Ramos (cell line): ENCODE results near the gene DCAF8.
"Not testable (repeated sequence)": the region's sequence is repeated elsewhere in the genome, so short reads cannot be mapped to it uniquely, and the experiment has no call there.

Experiments
- in situ Hi-C: fragments of 300-500 bp; cut with MboI; formaldehyde crosslinking; loops from one replicate; pipeline ENCODE4 v1.14.3; 2022; ENCODE audit warnings: low sequenced_read_pairs; ENCODE audit not compliant: unreplicated experiment

The DCAF8 gene

DNA sequence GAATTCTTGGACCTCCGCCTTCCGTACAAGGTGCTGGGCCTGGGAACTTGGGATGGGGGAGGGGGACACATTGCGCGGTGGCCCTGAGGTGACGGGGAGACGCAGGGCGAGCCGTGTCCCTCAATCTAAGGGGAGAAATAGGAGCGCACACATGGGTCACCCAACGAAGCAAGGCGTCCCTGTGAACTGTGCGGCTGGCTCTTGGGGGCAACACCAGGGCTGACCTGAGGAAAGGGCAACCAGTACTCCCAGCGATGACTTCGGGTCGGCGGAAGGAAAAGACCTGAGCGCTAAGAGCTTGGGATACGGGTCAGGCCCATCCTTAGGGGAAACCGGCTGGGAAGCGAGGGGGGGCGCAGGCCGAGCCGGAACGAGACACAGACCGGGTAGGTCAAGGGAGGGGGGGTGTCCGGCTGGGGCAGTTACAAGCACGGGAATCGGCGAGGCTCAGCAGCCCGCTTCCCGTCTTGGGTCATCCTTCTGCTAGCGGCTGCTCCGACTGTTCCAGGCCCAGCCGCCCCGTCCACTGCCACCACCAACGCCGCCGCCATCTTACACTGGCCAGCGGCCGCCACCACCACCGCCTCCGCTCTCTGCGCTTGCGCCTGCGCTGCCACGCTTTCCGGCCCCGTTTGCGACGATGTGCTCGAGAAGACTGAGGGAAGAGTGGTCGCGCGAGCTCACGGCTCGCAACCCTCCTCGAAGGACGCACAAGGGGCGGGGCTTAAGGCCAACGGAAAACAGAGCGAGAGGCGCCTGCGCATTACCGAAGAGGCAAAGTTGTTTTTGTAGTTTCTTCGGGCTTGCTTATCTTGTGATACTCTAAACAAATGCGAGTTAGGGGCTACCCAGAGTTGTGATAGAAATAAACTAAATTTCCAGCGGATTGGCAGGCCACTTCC is at the start of gene DCAF8:
Gene DCAF8 (minus strand): TSS at position 657 of the 902 bp plus-strand sequence. CDS start 18,541 bp downstream, outside the sequence.
- in situ Hi-C loops, result no loop called here

DNA sequence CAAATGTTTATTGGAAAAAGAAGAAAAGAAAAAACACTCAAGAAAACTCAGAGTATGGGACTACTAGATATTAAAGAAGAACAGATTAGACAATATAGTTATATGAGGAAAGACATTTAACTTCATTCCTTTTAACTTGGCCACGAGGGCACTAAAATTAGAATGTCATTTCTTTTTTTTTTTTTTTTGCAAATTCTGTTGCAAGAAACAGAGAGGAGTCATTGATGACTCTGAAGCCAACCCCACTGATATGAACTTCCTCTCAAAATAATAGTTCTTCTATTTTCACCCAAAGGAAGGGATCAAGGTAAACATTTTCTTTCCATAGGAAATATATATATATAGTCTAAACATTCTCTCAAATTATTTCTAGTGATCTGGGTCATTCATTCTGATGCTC is 47.2 kb upstream of the DCAF8 start:
- in situ Hi-C loops, result no loop called here

- in situ Hi-C loops, result no loop called here
Measured at GRCh38 chr1:160309185-160309557, 46.8 kb upstream of the DCAF8 start.

GRCh38 chr1:160308451-160309184 is 46.3 kb upstream of the DCAF8 start:
- in situ Hi-C loops, result no loop called here

GRCh38 chr1:160307118-160307791 is 44.9 kb upstream of the DCAF8 start:
- in situ Hi-C loops, result no loop called here

DNA sequence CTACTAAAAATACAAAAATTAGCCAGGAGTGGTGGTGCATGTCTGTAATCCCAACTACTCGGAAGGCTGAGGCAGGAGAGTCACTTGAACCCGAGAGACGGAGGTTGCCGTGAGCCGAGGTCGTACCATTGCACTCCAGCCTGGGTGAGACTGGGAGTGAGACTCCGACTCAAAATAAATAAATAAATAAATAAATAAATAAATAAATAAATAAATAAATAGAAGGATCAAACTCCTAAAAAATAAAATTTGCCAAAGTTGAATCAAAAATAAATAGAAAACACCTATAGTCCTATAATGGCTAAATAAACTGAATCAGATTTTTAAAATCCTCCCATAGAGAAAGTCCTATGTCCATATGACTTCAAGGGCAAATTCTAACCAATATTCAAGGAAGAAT is 37.8 kb upstream of the DCAF8 start:
- in situ Hi-C loops, result no loop called here

DNA sequence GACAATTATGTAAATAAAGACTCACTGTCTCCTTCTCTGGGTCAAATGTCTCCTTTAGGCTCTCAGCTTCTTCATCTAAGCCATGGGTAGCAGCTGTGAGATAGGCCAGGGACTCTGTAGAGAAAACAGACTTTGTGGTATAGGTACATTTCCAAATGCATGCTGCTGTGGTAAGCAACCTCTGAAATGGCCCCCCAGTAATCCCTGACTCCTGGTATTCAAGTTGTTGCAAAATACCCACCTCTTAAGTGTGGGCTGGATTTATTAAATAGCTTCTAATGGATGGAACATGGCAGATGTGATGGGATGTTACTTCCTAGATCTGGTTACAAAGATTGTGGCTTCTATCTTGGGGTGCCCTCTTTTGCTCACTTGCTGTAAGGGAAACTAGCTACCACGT is 33.7 kb upstream of the DCAF8 start:
- in situ Hi-C loops, result no loop called here

DNA sequence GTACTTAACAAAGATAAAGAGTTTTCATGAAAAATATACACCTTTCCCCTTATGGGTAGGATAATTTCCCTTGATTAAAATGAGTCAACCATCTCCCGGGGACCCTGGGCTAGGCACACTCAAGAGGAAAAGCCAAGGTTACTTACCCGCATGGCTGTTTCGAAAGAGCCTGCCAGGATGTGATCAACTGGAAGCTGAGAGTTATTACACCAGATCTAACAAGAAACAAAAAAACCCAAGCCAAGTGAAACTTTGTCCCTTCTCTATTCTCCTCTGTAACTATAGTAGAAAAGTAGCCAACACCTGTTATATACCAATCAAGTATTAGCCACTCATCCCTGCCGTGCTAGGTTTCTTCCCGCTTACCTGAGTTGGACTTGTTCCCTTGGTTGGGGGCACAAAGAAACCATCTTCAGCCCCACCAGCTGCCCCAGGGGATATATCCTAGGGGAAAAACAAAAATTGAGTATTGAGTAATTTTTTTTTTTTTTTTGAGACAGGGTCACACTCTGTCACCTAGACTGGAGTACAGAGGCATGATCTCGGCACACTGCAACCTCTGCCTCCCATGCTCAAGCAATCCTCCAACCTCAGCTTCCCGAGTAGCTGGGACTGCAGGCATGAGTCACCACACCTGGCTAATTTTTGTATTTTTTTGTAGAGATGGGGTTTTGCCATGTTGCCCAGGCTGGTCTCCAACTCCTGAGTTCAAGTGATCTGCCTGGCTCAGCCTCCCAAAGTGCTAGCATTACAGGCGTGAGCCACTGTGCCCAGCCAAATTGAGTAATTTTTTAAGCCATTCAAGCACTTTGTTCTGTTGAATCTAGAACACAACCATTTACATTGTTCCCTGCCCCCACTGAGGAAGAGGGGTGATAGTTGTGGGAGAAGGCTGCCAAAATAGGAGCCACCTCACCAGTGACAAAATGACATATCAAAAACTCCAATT is 30.9 kb upstream of the DCAF8 start:
- in situ Hi-C loops, result loop anchor here (5.0 kb wide), 2 partner anchors 101 to 186 kb away; partner anchors contain the start of gene CASQ1

DNA sequence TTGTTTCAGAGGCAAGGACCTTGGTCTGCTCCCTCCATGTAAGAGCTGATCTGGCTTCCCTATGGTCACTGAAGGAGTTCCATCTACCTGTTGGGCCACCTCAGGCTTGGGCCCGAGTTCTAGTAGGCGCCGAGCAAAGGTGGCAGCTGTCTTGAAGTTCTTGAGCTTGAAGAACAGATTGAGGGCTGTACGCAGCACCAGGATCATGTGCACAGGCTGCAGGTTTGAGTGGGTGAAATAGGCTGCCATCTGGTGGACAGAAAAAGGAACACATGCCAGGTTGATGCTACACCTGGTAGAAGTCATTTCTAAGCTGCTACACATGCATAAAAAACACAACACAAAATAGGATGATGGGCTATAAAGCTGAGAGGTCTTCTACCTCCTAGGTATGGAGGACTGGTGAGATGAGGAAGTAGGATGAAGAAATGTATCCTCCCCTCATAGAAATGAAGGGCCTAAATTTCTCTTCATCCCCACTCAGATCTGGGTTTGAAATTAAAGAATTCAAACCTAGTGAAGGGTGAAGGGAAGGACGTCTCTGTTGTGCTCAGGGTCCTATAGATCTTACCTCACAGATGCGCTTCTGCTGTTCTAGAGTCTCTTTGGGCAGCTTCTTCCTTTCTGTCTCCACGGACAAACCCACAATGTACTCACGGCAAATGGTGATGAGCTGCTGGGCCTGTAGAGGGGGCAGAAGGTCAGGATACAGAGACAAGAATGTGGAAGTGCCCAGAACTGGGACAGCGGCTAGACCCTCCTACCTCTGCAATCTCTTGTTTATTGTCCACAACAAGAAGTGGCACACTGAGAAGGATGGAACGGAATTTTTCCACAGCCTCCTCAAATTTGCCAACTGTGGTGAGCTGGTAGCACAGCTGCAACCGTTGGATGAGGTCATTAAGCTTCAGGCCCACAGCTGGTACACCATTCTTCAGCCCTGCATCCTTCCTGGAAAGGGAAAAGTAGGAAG is 29.2 kb upstream of the DCAF8 start:
- in situ Hi-C loops, result loop anchor here (5.0 kb wide), 2 partner anchors 99 to 184 kb away; partner anchors contain the start of gene CASQ1

DNA sequence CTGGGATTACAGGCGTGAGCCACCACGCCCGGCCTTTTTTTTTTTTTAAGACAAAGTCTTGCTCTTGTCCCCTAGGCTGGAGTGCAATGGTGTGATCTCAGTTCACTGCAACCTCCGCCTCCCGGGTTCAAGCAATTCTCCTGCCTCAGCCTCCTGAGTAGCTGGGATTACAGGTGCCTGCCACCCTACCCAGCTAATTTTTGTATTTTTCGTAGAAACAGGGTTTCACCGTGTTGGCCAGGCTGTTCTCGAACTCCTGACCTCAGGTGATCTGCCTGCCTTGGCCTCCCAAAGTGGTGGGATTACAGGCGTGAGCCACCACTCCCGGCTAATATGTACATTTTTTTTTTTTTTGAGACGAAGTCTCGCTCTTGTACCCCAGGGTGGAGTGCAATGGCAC is 25.4 kb upstream of the DCAF8 start:
- in situ Hi-C loops, result not testable (repeated sequence)

DNA sequence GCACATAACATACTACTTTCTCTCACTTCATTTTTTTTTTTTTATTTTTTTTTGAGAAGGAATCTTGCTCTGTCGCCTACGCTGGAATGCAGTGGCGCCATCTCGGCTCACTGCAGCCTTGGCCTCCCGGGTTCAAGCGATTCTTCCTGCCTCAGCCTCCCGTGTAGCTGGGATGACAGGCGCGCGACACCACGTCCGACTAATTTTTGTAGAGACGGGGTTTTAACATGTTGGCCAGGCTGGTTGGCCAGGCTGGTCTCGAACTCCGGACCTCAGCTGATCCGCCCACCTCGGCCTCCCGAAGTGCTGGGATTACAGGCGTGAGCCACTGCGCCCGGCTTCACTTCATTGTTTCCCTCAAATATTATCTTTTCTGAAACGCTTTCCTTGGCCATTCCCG is 23.2 kb upstream of the DCAF8 start:
- in situ Hi-C loops, result no loop called here

DNA sequence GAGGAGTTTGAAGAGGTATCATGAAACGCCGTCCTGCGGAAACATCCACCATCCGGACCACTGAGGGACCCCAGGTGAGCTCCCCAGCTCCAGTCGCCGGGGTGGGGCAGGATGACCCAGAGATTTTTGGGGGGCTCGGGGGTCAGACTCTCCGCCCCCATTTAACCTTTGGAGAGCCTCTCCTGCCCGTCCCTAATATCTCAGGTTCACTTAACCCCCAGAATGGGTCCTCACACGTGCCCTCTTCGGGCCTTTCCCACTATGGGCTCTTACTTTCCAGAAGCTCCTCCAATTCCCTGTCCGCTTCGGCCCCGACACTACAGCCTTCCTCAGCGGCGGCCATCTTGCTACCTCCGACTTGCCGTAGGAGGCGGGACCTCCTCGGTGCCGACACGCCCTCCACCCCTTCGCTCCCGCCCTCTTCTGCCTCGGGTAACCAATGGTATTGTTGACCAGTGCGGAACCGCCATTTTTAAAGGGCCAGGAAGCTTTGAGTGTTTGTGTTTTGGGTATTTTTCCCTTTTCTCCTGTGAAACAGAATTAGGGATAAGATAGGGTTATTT is 22.5 kb upstream of the DCAF8 start, which contains the start of gene PEX19:
Gene PEX19 (minus strand): TSS at position 352 of the 563 bp plus-strand sequence. CDS start 9 bp downstream, at position 343.
- in situ Hi-C loops, result no loop called here

DNA sequence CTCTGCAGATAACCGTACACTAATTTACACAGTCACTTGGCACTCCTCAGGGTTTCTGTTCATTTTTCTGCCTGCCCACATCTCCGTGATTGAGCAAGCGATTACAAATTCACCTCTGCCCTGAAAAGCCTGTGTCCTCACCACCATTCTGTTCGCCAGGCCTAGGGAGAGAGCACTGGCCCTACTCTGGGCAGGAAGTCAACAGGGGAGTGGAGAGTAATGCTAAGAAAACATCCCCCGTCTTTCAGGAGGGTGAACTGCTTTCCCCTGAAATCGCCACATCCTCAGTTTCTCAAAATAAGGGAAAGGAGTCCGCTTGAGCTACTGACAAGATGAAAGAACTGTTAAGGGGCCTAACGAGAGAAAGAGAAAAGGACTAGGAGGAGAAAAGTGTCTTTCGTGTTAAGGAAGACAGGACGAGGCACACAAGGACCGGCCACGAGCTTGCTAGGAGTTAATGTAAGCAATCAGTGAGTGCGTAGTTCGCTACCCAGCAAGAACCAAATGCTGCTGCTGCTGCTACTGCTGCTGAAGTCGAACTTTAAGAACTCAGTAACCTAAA is 22.0 kb upstream of the DCAF8 start:
- in situ Hi-C loops, result no loop called here

DNA sequence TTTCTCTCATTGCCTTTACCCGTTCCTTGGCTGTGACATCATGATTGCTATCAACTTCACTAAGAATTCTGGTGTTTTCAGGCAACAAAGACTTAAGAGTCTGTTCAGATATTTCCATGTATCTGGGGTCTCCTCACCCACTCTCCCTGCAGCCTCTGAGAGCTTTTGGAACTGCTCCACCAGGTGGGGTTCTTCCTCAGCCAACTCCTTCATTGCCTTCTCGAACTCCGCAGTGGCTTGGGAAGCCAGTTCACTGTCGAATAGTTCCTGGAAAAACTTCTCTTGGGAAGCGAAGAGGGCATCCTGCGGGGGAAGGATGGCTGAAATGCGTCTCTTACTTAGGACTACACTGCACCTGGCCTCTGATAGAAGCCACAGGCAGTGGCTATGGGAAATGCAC is 20.5 kb upstream of the DCAF8 start:
- in situ Hi-C loops, result no loop called here

- in situ Hi-C loops, result no loop called here
Measured at GRCh38 chr1:160277987-160278386, 15.6 kb upstream of the DCAF8 start.

DNA sequence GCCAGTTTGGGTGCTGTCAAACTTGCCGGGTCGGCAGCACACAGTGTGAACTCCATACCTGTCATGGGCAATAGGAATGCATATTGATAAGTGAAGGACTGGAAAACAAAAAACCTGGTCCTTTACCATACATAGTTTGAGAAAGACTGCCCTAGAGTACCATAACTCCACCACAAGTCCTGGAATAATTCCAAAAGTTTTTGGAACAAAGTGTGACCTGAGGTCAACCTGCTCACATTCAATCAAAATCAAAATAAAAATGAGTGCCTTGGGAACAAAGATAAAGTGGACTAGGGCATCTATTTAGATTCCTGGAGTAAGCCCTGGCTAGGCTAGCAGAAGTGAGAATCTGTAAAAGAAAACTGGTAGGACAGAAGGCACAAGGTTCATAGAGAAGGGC is 15.0 kb upstream of the DCAF8 start:
- in situ Hi-C loops, result no loop called here

DNA sequence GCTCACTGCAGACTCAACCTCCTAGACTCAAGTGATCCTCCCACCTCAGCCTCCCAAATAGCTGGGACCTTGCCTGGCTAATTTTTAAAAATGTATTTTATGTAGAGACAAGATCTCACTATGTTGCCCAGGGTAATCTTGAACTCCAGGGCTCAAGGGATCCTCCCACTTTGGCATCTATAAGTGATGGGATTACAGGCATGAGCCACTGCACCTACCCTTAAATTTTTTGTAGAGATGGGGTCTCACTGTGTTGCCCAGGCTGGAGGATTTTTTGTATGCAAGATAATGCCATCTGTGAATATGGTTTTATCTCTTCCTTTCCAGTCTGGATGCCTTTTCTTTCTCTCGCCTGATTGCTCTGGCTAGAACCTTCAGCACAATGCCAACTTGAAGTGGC is 8.7 kb upstream of the DCAF8 start:
- in situ Hi-C loops, result no loop called here
